DMS114 treated with DMSO at 0.1 percent for 48 hours (cell line): ENCODE measurements around the gene PRDM16.

Experiments
- DNase-seq: peaks from one replicate; lab custom pipeline; 2025; ENCODE audit not compliant: unreplicated experiment; lab: John Stamatoyannopoulos, UW

Gene PRDM16

GRCh38 chr1:3053366-3053980 lies 15.5 kb upstream of the PRDM16 start:
- DNase-seq = no peak

DNA sequence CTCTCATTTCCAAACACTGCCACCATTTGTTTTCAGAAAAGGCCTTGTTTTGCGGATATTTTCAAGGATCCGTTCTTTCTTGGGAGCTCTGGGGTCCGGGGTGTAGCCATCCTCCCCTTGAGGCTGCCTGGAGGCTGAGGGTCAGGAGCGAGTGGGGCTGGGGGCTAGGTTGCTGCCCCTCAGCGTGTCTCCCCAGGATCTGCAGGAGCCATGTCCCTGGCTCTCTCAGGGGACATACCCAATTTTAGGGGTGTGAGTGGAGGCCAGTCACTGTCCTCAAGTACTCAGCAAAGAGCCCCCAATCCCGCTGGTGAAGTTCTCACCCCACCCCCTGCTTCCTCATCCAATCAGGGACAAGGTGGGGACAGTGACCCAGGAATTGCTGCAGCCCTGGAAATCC lies 15.0 kb upstream of the PRDM16 start:
- DNase-seq = no peak

GRCh38 chr1:3054474-3054873 lies 14.5 kb upstream of the PRDM16 start:
- DNase-seq = no peak

GRCh38 chr1:3055051-3055450 lies 14.0 kb upstream of the PRDM16 start:
- no peak for DNase-seq

DNA sequence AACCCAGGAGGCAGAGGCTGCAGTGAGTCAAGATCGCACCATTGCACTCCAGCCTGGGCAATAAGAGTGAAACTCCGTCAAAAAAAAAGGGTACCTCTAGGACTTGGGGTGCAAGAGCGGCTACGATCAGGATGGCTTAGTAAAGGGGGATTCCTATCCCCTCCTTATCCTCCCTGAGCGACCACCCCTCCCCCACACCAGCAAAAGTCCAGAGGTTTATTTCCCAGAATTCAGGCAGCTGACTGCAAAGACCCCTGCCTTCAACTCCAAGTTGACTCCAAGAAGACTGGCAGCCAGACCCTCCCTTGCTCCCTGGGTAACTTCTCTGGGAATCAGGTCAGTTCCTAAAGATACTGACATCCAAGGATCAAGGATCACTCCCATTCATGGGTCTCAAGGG lies 12.4 kb upstream of the PRDM16 start:
- DNase-seq = no peak

- no peak for DNase-seq
Observed at GRCh38 chr1:3058263-3059030, 10.6 kb upstream of the PRDM16 start.

DNA sequence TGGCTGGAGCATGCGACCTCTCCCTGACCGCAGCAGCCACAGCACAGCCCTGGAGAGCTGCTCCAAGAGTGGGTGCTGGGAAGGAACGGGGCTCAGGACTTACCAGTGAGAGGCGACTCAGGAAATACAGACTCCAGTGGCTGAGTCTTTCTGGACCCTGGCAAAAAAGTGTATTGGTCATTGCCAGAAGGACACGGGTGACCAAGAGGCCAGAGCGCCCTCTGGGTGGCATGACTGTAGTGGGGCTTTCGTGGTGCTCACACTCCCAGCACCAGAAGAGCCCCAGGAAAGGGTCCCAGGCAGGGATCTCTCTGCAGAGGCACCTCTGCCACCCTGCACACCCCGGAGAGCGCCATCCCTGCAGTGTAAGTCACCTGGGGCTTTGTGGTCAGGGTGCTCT lies 8.9 kb upstream of the PRDM16 start:
- DNase-seq = no peak

DNA sequence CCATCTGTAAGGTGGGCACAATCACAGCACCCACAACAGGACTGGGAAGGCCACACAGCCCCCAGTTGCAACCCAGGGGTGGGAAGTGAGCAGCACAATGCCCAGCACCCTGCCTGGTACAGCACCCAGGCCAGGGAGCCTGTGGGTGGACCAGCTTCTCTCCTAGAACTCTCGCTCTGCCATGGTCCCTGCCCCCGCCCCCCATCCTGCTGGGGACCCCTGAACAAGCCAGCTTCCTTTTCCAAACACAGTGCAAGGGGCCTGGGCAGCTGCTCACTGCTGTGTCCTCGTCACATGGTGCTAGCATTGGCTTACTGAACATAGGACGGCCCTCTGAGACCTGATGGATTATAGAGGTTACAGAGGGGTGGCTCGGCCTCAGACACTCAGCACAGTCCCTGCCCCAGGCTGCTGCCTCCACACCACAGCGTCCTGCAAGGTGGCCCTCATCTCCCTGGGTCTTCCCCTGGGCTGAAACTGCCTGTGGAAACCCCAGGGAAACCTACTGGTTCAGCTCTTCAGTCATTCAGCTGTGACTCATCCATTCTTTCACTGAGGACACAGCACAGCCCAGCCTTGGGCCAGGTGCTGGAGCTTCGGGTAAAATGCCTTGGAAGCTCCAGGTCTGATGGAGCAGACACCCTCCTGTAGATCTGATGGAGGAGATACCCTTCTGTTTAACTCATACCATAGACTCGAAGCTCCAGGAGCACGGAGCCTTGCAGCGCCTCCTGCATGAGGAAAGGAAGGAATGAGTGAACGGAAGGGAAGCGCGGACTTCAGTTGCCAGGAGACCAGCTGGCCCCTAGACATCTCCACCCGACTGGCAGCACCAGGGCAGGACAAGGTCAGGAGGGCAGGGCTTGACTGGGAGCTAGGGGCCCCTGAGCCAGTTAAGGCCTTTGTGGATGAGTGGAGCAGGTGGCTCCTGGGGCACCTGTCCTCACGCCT lies 8.1 kb upstream of the PRDM16 start:
- no peak for DNase-seq

GRCh38 chr1:3061566-3061965 lies 7.4 kb upstream of the PRDM16 start:
- DNase-seq = no peak

DNA sequence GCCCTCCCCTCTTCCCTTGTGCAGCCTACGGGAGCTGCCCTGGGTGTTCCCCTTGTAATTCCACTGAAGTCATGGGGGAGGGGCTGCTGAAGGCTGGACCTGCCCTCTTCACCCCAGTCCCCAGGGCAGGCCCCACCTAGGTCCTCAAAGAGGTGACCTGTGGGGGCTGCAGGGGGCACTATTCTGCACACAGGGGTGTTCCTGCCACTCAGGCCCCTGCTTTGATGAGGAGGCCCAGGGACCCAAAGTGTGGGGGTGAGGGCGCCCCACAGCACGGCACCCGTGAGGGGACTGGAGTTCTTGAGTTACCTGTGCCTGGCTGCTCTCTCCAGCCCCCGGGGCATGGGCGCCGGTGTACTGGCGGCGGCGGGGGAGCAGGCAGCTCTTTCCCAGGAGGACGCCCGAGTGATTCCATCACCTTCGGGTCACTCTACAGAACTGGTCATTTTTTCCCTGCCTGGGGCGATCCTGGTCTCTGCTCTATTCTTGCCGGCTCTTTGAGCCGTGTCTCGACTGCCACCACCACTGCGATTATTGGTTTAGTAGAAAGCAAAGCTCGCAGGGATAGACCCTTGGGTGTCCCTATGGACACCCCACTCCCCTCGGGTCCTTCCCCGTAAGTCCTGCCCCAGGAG lies 6.9 kb upstream of the PRDM16 start:
- no peak for DNase-seq

GRCh38 chr1:3062616-3063378 lies 6.2 kb upstream of the PRDM16 start:
- DNase-seq = no peak

DNA sequence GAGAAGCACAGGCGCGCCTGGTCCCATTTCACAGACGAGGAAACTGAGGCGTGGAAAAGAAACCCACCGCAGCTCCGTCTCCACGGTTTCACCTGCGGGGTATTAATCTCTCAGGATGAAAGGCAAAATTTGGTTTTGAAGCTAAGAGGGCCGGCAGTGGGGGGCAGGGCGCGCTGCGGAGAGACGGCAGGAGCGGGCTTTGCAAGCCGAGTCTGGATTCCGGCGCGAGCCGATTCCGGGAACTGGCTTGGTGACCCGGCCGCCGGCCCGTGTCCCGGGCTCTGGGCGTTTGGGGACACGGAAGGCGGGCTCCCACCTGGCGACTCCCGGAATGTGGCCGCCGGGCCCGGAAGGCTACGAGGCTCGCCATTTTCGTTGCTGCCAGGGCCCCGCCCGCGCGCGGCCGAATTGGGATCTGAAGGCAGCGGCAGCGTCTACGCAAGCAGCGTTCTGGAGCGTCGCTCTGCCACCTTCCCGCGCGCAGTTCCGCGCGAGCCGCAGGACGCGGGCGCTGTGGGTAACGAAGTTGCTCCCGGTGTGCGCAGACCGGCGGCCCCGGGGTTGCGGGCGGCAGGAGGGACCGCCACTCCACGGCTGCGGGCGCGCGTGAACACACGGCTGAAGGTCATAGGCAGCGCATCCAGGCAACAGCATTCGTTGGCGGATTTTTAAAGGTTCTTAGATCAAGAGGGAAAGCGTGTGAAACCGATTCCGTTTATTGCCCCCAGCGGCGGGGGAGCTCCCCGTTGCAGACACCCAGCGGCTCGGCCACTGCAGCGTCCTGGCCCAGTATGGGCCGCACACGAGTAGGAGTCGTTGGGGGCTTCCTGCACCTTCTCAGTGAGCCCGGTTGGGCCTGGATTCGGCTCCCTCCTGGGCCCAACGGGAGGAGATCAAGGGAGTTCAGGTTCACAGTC lies 5.4 kb upstream of the PRDM16 start:
- no peak for DNase-seq

DNA sequence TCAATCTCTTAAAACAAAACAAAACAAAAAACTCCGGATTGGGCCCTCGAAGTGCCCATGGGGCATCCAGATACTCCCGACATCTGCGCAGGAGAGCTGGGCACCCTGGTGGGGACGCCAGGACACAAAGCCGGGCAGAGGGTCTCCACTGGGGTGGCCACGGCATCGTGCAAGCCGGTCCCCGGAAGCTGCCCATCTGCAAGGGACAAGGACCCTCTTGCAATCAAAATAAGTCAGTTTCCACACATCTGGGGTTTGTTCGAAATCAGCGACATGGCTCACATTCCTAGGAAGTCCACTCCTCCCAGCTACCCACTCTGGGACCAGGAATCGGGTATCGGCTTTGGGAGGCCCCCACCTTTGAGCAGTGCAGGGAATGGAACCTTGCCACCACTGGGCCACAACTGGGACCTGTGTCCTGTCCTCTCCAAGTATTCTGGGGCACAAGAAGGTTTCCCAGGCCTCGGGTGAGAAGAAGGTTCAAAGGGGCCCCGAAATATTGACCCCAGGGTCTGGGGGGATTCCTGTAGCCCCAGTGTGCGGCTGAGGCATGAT lies 4.6 kb upstream of the PRDM16 start:
- no peak for DNase-seq

DNA sequence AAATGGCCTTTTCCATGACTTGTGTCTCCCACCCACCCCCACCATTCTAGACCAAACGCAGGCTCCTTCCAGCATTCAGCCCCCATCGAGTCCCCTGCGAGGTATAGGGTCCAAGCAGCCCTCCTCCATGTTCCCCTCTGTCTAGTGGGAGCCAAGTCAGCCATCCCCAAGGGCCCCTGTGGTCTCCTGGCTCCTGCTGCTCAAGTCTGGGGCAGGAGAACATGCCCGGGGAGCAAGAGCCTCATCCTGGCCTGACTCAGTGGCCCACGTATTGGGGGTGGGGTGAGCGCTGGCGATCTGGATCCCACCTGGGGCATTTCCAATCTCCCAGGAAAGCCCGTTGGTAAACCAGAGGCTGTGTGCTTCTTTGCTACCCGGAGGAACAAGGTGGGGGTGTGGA lies 4.1 kb upstream of the PRDM16 start:
- no peak for DNase-seq

DNA sequence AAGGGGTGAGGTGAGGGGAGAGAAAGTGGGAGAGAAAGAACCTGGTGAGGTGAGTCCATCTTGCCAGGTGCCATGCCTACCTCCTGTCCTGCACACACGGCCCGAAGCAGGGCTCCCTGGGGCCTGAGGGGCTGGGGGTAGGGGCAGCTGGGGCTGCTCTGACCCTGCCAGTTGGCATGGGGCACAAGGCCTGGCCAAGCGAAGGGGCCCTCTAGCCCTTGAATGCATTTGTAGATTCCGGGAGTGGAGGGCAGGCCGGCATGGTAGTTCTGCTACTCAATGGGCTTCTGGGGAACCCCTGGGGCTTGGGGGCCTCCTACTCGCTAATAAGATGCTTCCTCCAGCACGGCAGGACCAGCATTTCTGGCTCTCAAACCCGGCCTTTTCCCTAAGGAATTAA lies 3.6 kb upstream of the PRDM16 start:
- DNase-seq = no peak

DNA sequence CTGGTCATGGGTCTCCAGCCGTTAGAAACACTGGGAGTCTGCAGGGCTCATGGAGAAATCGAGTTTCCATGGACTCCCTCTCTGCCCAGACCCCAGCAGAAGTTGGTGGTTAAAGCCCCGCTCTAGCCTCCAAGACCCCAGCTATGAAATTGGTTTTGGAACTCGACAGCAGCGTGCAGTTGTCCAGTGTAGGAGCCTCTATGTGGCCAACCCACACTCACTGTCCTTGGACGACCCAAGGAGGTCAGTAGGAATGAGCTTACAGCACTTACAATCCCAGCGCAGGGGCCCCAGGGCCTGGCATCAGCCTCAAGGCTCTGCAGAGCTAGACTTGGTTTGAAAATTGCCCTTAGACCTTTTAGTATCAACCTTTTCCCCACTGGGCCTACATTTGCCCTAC lies 3.2 kb upstream of the PRDM16 start:
- DNase-seq = no peak

DNA sequence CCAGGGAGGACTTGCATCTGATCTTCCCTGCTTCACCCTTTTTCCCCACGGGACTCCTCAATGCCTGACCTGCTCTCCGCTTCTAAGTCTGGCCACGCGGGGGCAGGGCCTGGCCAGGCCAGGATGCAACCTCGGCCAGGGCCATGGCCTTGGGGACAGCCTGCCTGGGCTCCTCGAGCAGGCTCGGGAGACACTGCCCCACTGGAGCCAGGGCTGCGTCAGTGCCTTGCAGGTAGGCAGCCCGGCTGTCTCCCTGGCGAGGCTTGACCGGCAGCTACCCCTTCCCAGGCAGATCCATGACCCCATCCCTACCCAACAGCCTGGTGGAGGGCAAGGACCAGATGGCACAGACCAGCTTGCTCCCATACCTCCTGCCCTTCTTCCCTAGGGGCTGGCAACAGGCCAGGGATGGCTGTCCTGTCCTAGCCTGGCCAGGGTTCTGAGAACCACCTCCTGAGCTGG lies 2.7 kb upstream of the PRDM16 start:
- DNase-seq = no peak

GRCh38 chr1:3066826-3067225 lies 2.2 kb upstream of the PRDM16 start:
- no peak for DNase-seq

GRCh38 chr1:3067301-3067670 lies 1.7 kb upstream of the PRDM16 start:
- no peak for DNase-seq
